Uterus (tissue), 4 donors: ENCODE results near the gene CD40. TPM values are rescaled to one million over a fixed set of nuclear protein-coding genes. Genes with fewer than 3 reads are reported as not detected.

Source experiments
- DNase-seq, 2 donors: peaks; one replicate each; pipeline ENCODE4 v3.0.0-alpha.2; 2019 to 2020
- H3K27ac ChIP-seq, 2 donors: fragments of 200-600 bp; sonication (generic); 1 replicate in 1 of 2; 2 replicates in 1 of 2; pipeline ENCODE4 v1.5.1; 2016 to 2018
- H3K27me3 ChIP-seq, 2 donors: fragments of 200-600 bp; sonication (generic); one replicate each; pipeline ENCODE4 v1.5.1; 2018 to 2019; ENCODE audit warnings: control low read depth in 1 of 2
- H3K36me3 ChIP-seq, 2 donors: fragments of 200-600 bp; sonication (generic); one replicate each; pipeline ENCODE4 v1.5.1; 2019; ENCODE audit warnings: control low read depth in 1 of 2
- H3K4me1 ChIP-seq, 2 donors: fragments of 200-600 bp; sonication (generic); one replicate each; pipeline ENCODE4 v1.5.1; 2018 to 2019; ENCODE audit warnings: control low read depth in 1 of 2
- H3K4me3 ChIP-seq, 2 donors: fragments of 200-600 bp; sonication (generic); 1 replicate in 1 of 2; 2 replicates in 1 of 2; pipeline ENCODE4 v1.5.1; 2018 to 2019; ENCODE audit warnings: mild to moderate bottlenecking in 1 of 2
- H3K9me3 ChIP-seq, 2 donors: fragments of 200-600 bp; sonication (generic); one replicate each; pipeline ENCODE4 v1.5.1; 2019; ENCODE audit warnings: control low read depth in 1 of 2
- POLR2A ChIP-seq, 2 donors: fragments of 450-650 bp; IDR thresholded peaks; one replicate each; pipeline ENCODE4 v1.6.1; 2016; ENCODE audit warnings: antibody characterized with exemption in 2 of 2, mild to moderate bottlenecking in 1 of 2, moderate library complexity in 1 of 2
- intact Hi-C: fragments of 100-400 bp; cut with DNase I; formaldehyde crosslinking; loops from one replicate; pipeline ENCODE4 v1.15.1; 2023; ENCODE audit warnings: low total_unique reads
- total RNA-seq, 4 donors: library from RNA; depleted of rRNA in 3 of 4; stranded (reverse); fragments of >200 nt in 3 of 4; gene quantifications; one replicate each; pipeline versions ENCODE4 v1.1.0 to v1.2.4, GENCODE V29; 2014 to 2023
- TF ChIP-seq, protein P1 (sequence below), 4 experiments: fragments of 200-600 bp in 2 of 4; fragments of 450-650 bp in 2 of 4; sonication (generic) in 2 of 4; IDR thresholded peaks; one replicate each; pipeline ENCODE4 v1.5.1; 2016 to 2019; ENCODE audit warnings: antibody characterized with exemption in 4 of 4, mild to moderate bottlenecking in 2 of 4, moderate library complexity in 1 of 4
- donor health status: DM: yes; HTN: yes; CAD: no.

CD40 gene
- total RNA-seq = 10 to 100 TPM in 3 of 4 donors, 1 to 10 TPM in 1; 2.6 to 36.5 (median 23.5) TPM

DNA sequence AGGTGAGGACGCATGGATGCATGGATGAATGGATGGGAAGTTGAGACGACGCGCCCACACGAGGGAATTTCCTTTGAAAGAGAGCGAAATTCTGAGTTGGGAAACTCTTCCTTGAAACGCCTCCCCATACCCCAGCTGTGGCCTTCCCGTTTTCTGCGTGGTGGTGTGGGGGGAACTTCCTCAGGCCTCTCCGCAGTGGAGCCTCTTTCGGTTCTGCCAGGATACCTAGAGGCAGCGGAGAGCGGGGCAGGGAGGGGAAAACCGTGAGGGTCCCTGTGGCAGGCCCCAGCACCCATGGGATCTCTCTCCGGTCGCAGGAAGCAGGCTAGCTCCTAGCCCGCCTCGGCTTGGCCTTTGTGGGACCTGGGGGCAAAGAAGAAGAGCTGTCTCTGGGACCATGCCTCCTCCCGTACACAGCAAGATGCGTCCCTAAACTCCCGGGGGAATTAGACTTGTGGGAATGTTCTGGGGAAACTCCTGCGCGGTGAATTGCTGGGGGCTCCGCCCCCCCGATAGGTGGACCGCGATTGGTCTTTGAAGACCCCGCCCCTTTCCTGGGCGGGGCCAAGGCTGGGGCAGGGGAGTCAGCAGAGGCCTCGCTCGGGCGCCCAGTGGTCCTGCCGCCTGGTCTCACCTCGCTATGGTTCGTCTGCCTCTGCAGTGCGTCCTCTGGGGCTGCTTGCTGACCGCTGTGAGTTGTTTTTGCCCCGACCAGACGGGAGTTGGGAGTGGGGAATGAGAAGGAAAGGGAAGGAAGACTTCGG lies at the start of gene CD40:
TSS of gene CD40 (plus strand) at position 611 of the 764 bp plus-strand sequence. CDS start at position 641, 30 bp downstream.
- peak; percentile 91 to 92 for DNase-seq
- Histone ChIP-seq H3K4me1 (no peaks in the 10 kb centered on the region), H3K36me3 (no peaks in the 10 kb centered on the region), H3K27me3 (no peaks in the 10 kb centered on the region), H3K9me3 (no peaks in the 10 kb centered on the region), H3K4me3 (peak within 1 kb of the TSS; percentile 45 to 60), H3K27ac (peak within 1 kb of the TSS; percentile 89 to 93)
- TF ChIP-seq, protein P1, sequence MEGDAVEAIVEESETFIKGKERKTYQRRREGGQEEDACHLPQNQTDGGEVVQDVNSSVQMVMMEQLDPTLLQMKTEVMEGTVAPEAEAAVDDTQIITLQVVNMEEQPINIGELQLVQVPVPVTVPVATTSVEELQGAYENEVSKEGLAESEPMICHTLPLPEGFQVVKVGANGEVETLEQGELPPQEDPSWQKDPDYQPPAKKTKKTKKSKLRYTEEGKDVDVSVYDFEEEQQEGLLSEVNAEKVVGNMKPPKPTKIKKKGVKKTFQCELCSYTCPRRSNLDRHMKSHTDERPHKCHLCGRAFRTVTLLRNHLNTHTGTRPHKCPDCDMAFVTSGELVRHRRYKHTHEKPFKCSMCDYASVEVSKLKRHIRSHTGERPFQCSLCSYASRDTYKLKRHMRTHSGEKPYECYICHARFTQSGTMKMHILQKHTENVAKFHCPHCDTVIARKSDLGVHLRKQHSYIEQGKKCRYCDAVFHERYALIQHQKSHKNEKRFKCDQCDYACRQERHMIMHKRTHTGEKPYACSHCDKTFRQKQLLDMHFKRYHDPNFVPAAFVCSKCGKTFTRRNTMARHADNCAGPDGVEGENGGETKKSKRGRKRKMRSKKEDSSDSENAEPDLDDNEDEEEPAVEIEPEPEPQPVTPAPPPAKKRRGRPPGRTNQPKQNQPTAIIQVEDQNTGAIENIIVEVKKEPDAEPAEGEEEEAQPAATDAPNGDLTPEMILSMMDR (IDR thresholded peaks at IDR 0.05) = no peak
- TF ChIP-seq POLR2A (IDR thresholded peaks at IDR 0.05) = peak; percentile 56 to 73
- intact Hi-C loops = no loop called here

DNA sequence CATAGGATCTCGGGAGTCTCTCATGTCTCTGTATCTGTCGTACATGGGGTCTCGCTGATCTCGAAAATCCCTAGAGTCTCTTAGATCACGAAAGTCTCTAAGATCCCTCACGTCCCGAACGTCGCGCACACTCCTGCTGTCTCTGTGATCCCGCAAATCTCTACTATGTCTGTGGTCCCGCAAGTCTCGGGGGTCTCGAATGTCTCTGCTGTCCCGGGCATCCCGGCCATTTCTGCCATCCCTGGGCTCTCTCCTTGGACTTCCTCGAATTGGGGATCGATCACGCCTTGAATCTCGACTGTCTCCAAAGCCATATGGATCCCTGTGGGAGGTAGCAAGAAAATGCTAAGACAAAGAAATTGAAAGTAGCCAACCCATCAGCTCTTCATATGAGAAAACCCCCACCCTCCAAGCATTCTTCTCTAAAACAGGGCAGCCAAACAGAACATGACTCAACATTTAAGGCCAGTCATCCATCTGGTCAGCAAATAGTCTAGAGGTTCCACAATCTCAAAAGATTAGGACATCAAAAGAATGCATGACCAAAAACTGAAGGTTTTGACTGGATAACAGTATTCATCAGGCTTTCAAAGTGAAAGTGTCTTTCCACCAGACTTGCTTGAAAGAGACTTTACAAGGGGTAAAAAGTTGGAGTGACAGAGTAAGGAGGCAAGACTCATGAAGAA lies 47.8 kb upstream of the CD40 start:
- no peak for TF ChIP-seq POLR2A (IDR thresholded peaks at IDR 0.05)
- TF ChIP-seq, protein P1 (IDR thresholded peaks at IDR 0.05) = no peak
- no peak for DNase-seq
- H3K27me3 ChIP-seq = no peaks in the 10 kb centered on the region
- H3K4me3 ChIP-seq = no peak overlapping the region
- no peaks in the 10 kb centered on the region for H3K36me3 ChIP-seq
- H3K4me1 ChIP-seq = no peaks in the 10 kb centered on the region
- no peaks in the 10 kb centered on the region for H3K9me3 ChIP-seq
- intact Hi-C loops = no loop called here
- H3K27ac ChIP-seq = no peak overlapping the region

DNA sequence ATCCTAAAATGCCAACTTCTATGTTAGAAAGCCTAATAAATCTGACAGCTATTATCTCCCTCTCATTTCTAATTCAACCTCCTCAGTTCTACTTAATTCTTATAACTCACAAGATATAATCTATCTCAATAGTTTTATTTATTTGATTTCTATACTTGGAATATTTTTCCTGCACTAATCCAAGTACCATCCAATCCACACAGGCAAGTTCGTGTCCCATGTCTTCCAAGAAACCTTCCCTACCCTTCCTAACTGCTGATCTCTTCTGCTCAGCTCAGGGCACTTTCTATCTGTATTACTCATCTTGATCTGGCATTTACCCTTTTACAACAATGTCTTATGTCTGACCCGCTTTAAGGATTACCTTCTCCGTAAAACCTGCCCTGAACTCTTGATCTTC lies 46.5 kb upstream of the CD40 start:
- intact Hi-C loops = no loop called here
- Histone ChIP-seq H3K4me3 (no peak overlapping the region), H3K27me3 (no peaks in the 10 kb centered on the region), H3K36me3 (no peaks in the 10 kb centered on the region), H3K4me1 (no peaks in the 10 kb centered on the region), H3K27ac (no peak overlapping the region), H3K9me3 (no peaks in the 10 kb centered on the region)
- TF ChIP-seq, protein P1 (IDR thresholded peaks at IDR 0.05) = no peak
- no peak for TF ChIP-seq POLR2A (IDR thresholded peaks at IDR 0.05)
- no peak for DNase-seq

DNA sequence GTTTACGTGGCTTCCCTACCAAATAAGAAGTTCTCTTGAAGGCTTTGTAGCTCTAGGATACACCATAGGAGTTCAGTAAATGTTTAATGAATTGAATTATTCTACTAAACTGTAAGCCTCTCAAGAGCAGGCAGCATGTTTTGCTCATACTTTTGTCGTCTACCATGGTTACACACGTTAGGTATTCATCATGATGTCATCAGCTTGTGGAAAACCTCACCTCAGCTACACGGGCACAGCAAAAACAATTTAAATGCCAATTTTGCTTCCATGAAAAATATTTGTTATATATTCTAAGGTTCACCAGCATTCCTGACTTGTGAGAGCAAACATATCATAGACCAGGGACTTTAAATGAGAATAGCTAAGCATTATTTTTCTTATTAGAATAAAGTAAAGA lies 45.1 kb upstream of the CD40 start:
- Histone ChIP-seq H3K27ac (no peak overlapping the region), H3K4me3 (no peak overlapping the region), H3K36me3 (no peaks in the 10 kb centered on the region), H3K4me1 (no peaks in the 10 kb centered on the region), H3K9me3 (no peaks in the 10 kb centered on the region), H3K27me3 (no peaks in the 10 kb centered on the region)
- intact Hi-C loops = no loop called here
- TF ChIP-seq, protein P1 (IDR thresholded peaks at IDR 0.05) = no peak
- TF ChIP-seq POLR2A (IDR thresholded peaks at IDR 0.05) = no peak
- DNase-seq = no peak

DNA sequence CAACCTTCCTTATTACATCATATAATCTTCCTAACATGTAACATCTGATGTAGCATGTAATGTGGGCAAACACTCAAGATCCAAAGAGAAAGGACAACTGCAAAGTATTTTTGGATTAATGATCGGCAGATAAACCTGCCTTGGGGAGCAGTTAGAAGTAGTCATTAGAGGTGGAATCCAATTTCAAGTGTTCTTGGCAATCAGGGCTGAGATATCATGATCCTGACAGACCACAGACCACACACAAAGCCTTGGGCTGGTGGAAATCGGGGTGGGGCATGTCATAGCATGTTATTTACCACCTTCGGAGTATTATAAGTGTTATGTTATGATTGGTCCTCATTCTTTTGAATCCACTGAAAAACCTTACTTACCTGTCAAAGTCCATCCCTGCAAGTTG lies 44.7 kb upstream of the CD40 start:
- no peaks in the 10 kb centered on the region for H3K36me3 ChIP-seq
- intact Hi-C loops = no loop called here
- H3K27ac ChIP-seq = no peak overlapping the region
- H3K9me3 ChIP-seq = no peaks in the 10 kb centered on the region
- DNase-seq = no peak
- no peak overlapping the region for H3K4me3 ChIP-seq
- TF ChIP-seq POLR2A (IDR thresholded peaks at IDR 0.05) = no peak
- TF ChIP-seq, protein P1 (IDR thresholded peaks at IDR 0.05) = no peak
- no peaks in the 10 kb centered on the region for H3K4me1 ChIP-seq
- H3K27me3 ChIP-seq = no peaks in the 10 kb centered on the region
